Gastroesophageal sphincter (tissue), 4 donors: ENCODE results near the gene CFAP46. TPM values are rescaled to one million over a fixed set of nuclear protein-coding genes. Genes with fewer than 3 reads are reported as not detected.

ENCODE experiments used
- ATAC-seq: fragments of 150-250 bp; one replicate; pipeline ENCODE4 v1.9.1; 2016; ENCODE audit warnings: mild to moderate bottlenecking, moderate library complexity
- H3K27ac ChIP-seq, 4 donors: fragments of 200-600 bp; sonication (generic) in 3 of 4; 1 replicate in 3 of 4; 2 replicates in 1 of 4; pipeline ENCODE4 v1.5.1; 2016 to 2019
- H3K27me3 ChIP-seq: fragments of 200-600 bp; sonication (generic); one replicate; pipeline ENCODE4 v1.5.1; 2019
- H3K36me3 ChIP-seq, 2 donors: fragments of 200-600 bp; sonication (generic); one replicate each; pipeline ENCODE4 v1.5.1; 2019; ENCODE audit warnings: control low read depth in 1 of 2
- H3K4me1 ChIP-seq, 3 donors: fragments of 200-600 bp; sonication (generic); 1 replicate in 2 of 3; 2 replicates in 1 of 3; pipeline ENCODE4 v1.5.1; 2016 to 2019; ENCODE audit warnings: control low read depth in 2 of 3
- H3K4me3 ChIP-seq, 2 donors: fragments of 200-600 bp; sonication (generic); one replicate each; pipeline ENCODE4 v1.5.1; 2019; ENCODE audit warnings: mild to moderate bottlenecking in 1 of 2, moderate library complexity in 1 of 2
- H3K9me3 ChIP-seq, 3 donors: fragments of 200-600 bp; sonication (generic); one replicate each; pipeline ENCODE4 v1.5.1; 2017 to 2019; ENCODE audit warnings: control low read depth in 2 of 3
- EP300 ChIP-seq: sonication (generic); formaldehyde crosslinking; IDR thresholded peaks from one replicate; pipeline ENCODE4 v1.6.1; 2017; ENCODE audit warnings: antibody characterized with exemption, mild to moderate bottlenecking
- POLR2A ChIP-seq, 2 donors: fragments of 450-650 bp; IDR thresholded peaks; one replicate each; pipeline ENCODE4 v1.6.1; 2017; ENCODE audit warnings: antibody characterized with exemption in 2 of 2, mild to moderate bottlenecking in 2 of 2, moderate library complexity in 1 of 2
- POLR2AphosphoS5 ChIP-seq: sonication (generic); formaldehyde crosslinking; IDR thresholded peaks from one replicate; pipeline ENCODE4 v1.6.1; 2017; ENCODE audit warnings: antibody characterized with exemption
- WGBS, 2 donors: methylation state at CpG; one replicate each; pipeline ENCODE4 v1.1.5; 2018; ENCODE audit warnings: low coverage in 1 of 2; 5-methylcytosine and 5-hydroxymethylcytosine counted together
- total RNA-seq, 4 donors: library from RNA; depleted of rRNA; stranded (reverse); fragments of >200 nt; gene quantifications; one replicate each; pipeline ENCODE4 v1.1.0, GENCODE V29; 2016
- TF ChIP-seq, protein P1 (sequence below), 4 experiments: fragments of 200-600 bp in 2 of 4; fragments of 450-650 bp in 2 of 4; sonication (generic) in 1 of 4; IDR thresholded peaks; one replicate each; pipeline ENCODE4 v1.5.1; 2017 to 2019; ENCODE audit warnings: antibody characterized with exemption in 4 of 4, mild to moderate bottlenecking in 2 of 4, moderate library complexity in 2 of 4

The CFAP46 gene
- total RNA-seq, 4 donors from 2014 or later = 0.27 to 2.2 (median 0.30) TPM; not detected in 1

DNA sequence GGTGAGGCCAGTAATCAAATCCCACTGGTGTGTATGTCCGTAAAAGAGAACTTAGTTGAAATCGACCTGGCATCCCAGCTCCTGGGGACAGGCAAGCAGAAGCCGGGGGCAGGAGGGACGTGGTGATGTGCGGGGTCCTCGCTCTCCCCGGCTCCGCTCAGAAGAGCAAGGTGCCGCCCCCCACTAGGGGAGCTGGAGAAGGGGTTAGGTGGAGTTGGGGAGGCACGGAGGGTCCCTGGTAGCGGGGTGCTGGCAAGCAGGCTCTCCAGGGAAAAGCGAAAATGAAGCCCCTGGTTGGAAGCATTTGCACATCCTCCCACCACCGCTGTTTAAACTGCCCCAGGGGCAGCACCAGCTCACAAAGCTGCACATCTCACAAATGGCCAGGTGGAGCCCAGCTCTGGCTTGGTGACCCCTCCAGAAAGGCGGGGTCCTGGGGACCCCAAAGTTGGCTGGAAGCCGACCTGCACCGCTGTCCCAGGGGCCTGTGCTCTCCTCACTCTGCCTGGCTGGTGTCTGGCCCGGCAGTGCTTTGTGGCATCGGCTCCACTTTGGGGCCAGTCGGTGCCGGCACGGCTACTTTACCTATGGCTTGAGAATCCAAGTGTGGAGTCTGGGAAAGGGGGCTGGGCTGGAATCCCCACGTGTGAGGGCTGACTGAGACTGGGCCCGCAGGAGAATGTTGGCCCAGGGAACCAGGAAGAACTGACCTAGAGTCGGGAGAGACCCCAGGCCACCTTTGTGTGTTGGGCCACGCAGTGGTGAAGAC, 2.9 kb upstream of the CFAP46 start:
- TF ChIP-seq POLR2AphosphoS5 (no peak), POLR2A (IDR thresholded peaks at IDR 0.05) (no peak), EP300 (no peak)
- TF ChIP-seq, protein P1, sequence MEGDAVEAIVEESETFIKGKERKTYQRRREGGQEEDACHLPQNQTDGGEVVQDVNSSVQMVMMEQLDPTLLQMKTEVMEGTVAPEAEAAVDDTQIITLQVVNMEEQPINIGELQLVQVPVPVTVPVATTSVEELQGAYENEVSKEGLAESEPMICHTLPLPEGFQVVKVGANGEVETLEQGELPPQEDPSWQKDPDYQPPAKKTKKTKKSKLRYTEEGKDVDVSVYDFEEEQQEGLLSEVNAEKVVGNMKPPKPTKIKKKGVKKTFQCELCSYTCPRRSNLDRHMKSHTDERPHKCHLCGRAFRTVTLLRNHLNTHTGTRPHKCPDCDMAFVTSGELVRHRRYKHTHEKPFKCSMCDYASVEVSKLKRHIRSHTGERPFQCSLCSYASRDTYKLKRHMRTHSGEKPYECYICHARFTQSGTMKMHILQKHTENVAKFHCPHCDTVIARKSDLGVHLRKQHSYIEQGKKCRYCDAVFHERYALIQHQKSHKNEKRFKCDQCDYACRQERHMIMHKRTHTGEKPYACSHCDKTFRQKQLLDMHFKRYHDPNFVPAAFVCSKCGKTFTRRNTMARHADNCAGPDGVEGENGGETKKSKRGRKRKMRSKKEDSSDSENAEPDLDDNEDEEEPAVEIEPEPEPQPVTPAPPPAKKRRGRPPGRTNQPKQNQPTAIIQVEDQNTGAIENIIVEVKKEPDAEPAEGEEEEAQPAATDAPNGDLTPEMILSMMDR (IDR thresholded peaks at IDR 0.05) = no peak
- H3K27ac ChIP-seq = no peak overlapping the region
- no peaks in the 10 kb centered on the region for H3K9me3 ChIP-seq
- no peak for ATAC-seq
- 76% methylated on average over 3 to 15 of the region's 25 CpGs for WGBS, 2 donors
- H3K4me1 ChIP-seq = peaks cover 0 to 17% (median 12%) of the 10 kb centered on the region in 3 donors
- H3K4me3 ChIP-seq = no peak overlapping the region
- no peaks in the 10 kb centered on the region for H3K36me3 ChIP-seq
- H3K27me3 ChIP-seq = peaks cover 69% of the 10 kb centered on the region

DNA sequence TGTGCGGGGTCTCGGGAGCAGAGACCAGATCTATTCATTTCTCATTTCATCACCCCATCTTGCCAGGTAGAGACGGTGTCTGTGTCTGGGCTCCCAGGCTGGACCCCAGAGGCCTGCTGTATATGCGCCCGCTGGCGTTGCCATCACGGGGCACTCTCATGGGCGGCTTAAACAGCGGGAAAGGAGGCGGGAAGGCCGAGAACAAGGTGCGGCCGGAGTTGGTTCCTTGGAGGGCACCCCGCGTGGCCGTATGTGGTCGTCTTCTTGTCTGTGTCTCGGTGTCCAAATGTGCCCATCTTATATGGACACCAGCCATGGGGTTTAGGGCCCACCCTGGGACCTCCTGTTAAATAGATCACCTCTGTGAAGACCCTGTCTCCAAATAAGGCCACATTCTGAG, 2.1 kb upstream of the CFAP46 start:
- Histone ChIP-seq H3K4me1 (peaks cover 0 to 17% (median 12%) of the 10 kb centered on the region in 3 donors), H3K27ac (no peak overlapping the region), H3K4me3 (no peak overlapping the region), H3K9me3 (no peaks in the 10 kb centered on the region), H3K27me3 (peaks cover 74% of the 10 kb centered on the region), H3K36me3 (no peaks in the 10 kb centered on the region)
- 86 to 95% methylated on average over 4 to 7 of the region's 18 CpGs for WGBS, 2 donors
- no peak for TF ChIP-seq POLR2AphosphoS5
- no peak for TF ChIP-seq EP300
- TF ChIP-seq, protein P1 (IDR thresholded peaks at IDR 0.05) = no peak
- TF ChIP-seq POLR2A (IDR thresholded peaks at IDR 0.05) = no peak
- no peak for ATAC-seq

DNA sequence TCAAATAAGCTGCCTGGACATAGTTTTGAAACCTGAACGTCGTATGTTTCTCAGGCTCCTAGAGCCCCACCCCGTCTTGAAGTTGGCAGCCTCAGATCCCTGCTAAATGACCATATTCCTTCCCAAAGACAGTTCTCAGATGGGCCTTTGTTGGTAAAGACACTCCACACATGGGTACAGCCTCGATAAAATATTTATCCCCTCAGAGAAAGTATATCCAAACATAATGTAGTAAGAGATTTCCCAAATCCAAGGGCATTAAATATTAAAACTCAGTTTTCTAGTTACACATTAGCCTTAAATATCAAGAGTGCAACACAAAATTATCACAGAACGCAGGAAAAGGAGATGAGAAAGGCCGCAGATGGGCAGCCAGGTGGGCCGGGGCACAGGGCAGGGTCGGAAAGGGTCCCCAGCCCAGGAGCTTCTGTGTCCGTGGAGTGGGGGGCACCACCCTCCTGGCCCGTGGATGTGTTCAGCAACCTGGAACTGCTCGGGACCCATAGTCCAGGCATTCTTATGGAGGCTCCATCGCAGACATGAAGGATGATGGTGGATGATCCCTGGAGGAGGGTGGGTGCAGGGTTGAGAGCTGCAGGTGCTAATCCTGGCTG, 1.5 kb upstream of the CFAP46 start:
- no peak for TF ChIP-seq EP300
- TF ChIP-seq POLR2AphosphoS5 = no peak
- no peak for TF ChIP-seq POLR2A (IDR thresholded peaks at IDR 0.05)
- TF ChIP-seq, protein P1 (IDR thresholded peaks at IDR 0.05) = no peak
- Histone ChIP-seq H3K36me3 (no peaks in the 10 kb centered on the region), H3K4me3 (no peak overlapping the region), H3K27ac (no peak overlapping the region), H3K4me1 (peaks cover 0 to 17% (median 12%) of the 10 kb centered on the region in 3 donors), H3K27me3 (peaks cover 78% of the 10 kb centered on the region), H3K9me3 (no peaks in the 10 kb centered on the region)
- WGBS, 2 donors = 86 to 95% methylated on average over 4 to 6 of the region's 12 CpGs
- no peak for ATAC-seq

DNA sequence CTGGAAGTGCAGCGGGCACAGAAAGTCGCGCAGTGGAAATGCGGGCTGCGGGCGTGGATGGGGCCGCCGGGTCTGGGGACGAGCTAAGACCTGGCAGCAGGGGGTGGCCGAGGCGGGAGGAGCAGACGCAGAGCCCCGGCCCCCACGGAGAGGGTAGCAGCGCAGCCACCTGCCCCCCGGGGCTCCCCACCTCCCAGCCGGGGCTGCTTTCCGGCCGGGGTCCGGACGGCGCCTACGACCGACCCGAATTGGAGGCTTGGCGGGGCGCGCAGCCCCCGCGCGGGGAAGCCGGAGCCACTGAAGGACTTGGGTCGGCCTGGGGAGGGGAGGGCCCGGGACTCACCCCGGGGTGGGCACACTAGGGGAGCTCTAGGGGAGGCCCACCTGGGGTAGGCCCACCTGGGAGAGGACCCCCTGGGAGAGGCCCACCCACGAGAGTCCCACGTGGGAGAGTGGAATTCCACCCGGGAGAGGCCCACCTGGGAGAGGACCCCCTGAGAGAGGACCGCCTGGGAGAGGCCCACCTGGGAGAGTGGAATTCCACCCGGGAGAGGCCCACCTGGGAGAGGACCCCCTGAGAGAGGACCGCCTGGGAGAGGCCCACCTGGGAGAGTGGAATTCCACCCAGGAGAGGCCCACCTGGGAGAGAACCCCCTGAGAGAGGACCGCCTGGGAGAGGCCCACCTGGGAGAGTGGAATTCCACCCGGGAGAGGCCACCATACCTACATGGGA, 854 bp upstream of the CFAP46 start:
- no peaks in the 10 kb centered on the region for H3K36me3 ChIP-seq
- TF ChIP-seq EP300 (no peak), POLR2AphosphoS5 (no peak), POLR2A (IDR thresholded peaks at IDR 0.05) (no peak)
- TF ChIP-seq, protein P1 (IDR thresholded peaks at IDR 0.05) = no peak
- H3K4me1 ChIP-seq = peaks cover 0 to 17% (median 12%) of the 10 kb centered on the region in 3 donors
- H3K27me3 ChIP-seq = peaks cover 75% of the 10 kb centered on the region
- no peak overlapping the region for H3K27ac ChIP-seq
- ATAC-seq = no peak
- H3K9me3 ChIP-seq = no peaks in the 10 kb centered on the region
- H3K4me3 ChIP-seq = peak overlapping the region in 1 of 2 donors; percentile 57
- 20% methylated on average over 1 of the region's 43 CpGs; no CpG with 5 or more reads in 1 of the 2 donors for WGBS, 2 donors
